A673 (cell line): ENCODE data around the gene ATP10D.

Experiments used
- EZH2 ChIP-seq: fragments of 200-600 bp; sonication (generic); IDR thresholded peaks from 2 replicates; pipeline ENCODE4 v1.6.1; 2017; ENCODE audit warnings: borderline replicate concordance, low read depth, mild to moderate bottlenecking, mixed read lengths, antibody characterized with exemption, low read length; ENCODE audit not compliant: poor library complexity, severe bottlenecking
- TF ChIP-seq, protein P1 (sequence below): fragments of 300-800, 200-600 bp; sonication (generic); conservative IDR thresholded peaks from 2 replicates; pipeline ENCODE4 v1.5.1; 2017; ENCODE audit warnings: low read depth, mild to moderate bottlenecking, antibody characterized with exemption, low read length, moderate library complexity, mixed read lengths

- TF ChIP-seq, protein P1, sequence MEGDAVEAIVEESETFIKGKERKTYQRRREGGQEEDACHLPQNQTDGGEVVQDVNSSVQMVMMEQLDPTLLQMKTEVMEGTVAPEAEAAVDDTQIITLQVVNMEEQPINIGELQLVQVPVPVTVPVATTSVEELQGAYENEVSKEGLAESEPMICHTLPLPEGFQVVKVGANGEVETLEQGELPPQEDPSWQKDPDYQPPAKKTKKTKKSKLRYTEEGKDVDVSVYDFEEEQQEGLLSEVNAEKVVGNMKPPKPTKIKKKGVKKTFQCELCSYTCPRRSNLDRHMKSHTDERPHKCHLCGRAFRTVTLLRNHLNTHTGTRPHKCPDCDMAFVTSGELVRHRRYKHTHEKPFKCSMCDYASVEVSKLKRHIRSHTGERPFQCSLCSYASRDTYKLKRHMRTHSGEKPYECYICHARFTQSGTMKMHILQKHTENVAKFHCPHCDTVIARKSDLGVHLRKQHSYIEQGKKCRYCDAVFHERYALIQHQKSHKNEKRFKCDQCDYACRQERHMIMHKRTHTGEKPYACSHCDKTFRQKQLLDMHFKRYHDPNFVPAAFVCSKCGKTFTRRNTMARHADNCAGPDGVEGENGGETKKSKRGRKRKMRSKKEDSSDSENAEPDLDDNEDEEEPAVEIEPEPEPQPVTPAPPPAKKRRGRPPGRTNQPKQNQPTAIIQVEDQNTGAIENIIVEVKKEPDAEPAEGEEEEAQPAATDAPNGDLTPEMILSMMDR: no peak
- no peak for TF ChIP-seq EZH2
These were observed 94.2 kb downstream of the ATP10D start for GRCh38 chr4:47579235-47579634.
